ENCODE results near the gene SCAF4.
"Not testable (repeated sequence)": the region's sequence is repeated elsewhere in the genome, so short reads cannot be mapped to it uniquely, and the experiment has no call there.

Gene SCAF4

DNA sequence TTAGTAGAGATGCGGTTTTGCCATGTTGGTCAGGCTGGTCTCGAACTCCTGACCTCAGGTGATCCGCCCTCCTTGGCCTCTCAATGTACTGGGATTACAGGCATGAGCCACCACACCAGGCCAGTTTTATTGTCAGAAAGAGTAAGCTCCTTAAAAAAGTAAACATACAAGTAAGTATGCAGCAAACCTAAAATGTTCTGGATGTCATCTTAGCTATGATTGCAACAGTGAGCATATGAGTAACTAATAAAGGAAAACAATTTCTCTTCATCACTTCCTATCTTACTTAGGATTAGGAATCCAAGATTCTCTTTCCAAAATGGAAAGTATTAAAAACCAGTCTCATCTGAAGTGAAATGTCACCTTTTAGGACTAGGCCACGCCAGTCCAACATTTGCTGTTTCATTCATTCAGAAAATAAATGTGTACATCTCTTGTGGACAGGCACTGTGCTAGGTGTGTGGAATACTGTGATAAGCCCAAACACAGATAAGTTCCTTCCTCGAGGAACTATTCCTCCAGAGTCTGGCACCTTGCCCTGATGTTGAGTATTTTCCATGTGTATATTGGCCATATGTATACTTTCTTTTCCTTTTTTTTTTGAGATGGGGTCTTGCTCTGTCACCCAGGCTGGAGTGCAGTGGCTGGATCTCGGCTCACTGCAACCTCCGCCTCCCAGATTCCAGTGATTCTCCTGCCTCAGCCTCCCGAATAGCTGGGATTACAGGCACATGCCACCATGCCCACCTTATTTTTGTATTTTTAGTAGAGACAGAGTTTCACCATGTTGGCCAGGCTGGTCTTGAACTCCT lies 5.9 kb upstream of the SCAF4 start:
- not testable (repeated sequence) for DNase-seq (ENCODE audit: low read depth)

DNA sequence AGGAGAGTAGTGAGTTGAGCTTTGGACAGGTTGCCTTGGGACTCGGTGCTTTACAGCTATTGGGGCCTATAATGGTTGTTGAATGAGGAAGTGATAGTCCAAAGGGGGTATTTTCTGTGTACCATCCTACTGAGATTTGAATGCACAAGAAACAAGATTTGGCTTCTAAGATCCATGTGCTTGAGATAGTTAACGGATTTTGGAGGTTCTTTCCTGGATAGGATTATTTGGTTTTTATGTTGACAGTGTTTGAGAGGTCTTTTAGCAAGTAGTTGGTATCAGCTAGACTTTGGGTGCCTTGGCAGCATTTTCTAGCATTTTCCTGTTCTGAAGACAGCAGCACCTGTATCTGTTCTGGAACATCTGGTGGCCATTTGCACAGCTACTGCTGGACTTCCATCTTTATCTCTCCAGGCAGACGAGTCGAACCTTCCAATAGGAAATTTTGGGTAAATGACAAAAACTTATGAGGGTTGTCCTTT lies 3.6 kb upstream of the SCAF4 start:
- no peak for DNase-seq (ENCODE audit: low read depth)

DNA sequence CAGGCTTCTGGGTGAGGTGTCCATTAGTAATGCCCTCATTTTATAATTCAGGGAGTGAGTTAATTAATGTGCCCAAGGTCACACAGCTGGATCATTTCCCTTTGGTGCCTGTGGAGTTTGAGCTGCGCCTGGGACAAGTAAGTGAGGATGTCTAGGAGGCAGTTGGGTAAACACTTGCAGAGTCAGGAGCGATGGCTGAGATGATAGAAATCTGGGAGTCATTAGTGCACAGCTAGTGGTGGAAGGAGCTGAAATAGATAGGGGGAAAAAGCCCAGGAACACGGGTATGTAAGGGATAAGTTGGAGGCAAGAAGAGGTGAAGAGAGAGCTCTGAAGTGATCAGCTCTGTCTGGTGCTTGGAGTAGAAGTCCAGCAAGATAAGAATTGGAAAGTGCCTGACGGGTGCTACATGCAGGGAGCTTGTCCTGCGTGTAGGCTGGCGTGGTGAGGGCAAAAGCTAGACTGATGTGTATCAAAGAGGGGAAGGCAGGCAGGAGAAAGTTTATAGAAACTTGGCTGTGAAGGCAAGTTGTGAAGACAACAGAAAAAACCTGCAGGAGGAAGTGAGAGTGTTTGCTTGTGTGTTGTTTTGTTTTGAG lies 1.7 kb upstream of the SCAF4 start:
- no peak for DNase-seq (ENCODE audit: low read depth)

DNA sequence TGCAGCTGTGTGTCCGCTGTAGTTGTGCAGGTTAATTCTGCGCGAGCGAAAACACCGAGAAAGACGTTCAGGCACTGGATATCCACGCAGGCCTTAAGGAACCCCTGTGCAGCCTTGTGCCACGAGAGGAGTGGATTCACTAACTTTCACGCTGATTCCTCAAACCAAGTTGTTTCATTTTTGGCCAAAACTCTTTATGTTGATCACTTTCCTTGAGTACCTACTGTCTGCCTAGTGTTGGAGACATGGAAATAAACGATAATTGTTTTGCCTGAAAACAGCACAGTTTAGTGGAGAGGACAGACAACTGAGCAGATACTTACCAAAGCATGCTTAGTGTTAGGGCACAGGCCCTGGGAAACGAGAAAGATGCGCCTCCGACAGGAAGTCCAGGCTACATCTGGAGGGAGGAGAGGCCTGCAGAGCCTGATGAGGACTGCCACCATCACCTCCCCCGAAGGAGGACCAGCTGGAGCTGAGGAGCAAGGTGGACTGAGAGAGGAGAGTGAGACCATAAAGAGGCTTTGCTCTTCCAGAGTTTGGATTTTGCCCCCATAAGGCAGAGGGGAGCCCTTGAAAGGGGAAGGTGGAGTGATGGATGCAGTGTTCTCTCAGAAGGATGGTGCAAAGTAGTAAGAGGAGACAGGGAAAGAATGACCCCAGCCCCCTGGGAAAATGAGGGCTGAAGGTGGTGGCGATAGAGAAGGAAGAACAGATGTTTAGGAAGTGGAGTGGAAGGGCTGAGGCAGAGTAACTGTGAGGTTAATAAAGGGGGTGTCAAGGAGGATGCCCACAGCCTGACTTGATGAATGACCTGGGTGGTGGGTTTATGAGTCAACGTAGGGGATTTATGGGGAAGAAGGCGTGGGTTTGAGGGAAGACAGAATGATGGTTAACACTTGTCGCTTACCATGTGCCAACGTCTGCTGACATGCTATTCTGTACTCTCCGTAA lies 956 bp upstream of the SCAF4 start:
- no peak for DNase-seq (ENCODE audit: low read depth)

DNA sequence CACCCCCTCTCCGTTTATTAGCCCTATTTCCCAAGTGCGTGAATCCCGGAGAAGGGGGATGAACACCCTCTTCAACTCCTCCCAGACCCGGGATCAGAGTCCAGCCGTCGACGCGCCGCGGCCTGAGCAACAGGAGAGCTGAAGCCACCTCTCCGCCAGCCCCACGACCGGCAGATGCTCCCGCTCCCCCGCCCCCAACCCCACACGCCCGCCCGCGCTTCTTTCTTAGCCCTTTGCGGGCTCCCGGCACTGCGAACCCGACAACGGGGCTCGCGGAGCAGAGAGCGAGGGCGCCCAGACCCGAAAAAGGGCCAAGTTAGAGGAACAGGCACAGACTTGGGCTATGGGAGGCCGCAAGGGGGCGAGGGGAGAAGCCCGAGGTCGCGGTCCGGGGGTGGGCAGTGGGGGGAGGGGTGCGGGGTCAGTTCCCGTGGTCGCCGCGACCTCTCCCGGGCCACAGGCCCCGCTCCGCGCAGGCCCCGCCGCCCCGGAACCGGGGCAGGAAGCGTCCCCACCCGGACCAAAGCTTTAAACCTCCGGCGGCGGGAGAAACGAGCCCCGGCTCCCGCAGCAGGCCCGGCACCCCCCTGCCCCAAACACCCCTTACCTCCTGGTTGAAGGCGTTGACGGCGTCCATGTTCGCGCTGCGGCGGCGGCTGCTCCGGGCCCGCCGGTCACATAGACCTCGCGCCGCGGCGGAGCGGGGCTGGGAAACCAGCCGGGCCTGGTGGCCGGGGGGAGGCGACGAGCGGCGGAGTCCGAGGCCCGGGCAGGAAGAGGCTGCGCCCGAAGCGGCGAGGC lies 662 bp downstream of the SCAF4 start:
- DNase-seq (ENCODE audit: low read depth), result no peak

DNA sequence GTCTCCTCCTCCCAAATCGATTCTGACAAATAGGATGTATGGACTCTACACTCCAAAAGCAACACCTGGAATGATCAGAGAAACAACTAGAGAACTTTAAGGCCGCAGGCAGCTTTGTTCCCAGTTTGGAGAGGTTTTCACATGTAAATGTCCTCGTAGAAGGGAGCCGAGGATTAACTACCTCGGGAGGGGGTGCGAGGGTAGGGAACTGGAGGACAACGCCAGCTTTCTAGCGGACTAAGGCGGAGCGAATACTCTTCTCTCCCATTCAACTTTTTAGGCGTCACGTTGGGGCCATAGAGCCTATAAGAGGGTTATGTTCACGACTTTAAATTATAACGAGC lies 1.2 kb downstream of the SCAF4 start:
- DNase-seq (ENCODE audit: low read depth), result no peak

DNA sequence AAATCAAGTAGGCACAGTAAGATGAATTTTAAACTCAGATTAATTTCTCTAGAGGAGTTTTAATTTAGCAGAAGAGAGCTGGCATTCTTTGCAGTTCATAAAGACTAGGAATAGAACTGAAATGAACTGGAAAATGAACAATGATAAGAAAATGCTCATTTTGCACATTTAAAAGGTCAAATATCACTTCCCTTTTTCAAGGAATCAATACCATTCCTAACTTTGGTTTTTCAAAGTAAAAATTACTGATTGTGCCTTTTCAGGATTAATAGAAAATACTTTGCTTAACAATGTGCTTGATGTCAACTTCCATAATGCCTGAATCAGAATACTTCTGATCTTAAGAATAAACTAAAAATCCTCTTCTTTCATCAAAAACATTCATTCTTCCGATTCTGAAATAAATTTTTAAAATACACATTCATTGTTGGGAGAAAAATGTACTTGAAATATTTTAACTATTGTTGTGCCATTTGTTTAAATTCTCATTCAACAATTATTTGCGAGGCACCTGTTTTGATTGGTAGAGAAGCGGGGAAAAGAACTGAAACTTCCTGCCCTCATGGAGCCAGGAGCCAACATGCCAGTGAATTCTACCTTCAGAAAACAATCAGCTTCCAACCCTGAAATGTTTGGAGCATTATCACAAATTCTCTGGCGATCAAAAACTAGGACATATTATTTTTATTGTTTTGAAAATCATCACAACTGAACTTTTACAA lies 2.1 kb downstream of the SCAF4 start:
- no peak for DNase-seq (ENCODE audit: low read depth)

DNA sequence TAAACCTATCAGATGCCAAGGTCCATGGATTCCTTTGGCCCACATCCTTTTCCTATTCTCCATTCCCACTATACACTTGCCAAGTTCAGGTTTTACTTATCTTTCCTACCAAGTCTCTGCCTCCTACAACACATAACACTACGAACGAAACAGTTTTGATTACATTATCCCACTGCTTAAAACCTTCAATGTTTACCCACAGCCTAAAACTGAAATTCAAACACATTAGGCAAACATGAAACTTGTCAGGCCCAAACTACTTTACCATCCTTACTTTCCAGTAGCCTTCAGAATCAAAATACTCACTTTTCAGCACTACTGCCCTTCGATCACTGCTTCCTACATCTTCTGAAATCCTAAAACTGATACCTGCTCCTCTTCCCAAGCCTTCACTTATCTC lies 3.0 kb downstream of the SCAF4 start:
- DNase-seq (ENCODE audit: low read depth), result no peak

DNA sequence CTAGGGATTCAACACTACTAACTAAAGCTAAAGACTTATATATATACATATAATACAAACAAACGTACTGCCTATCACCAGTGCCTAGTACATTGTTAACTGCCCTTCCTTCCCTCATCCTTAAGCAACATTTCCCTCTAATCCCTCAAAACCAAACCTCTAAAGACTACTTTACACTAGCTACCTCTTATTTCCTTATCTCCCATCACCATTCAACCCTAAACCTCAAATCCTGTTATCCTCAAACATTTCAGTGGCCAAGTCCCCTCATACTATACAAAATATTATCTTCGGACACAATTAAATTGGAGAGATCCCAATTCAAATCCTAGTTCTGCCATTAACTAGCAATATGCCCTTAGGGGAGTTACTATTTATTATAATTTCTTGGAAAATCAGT lies 3.7 kb downstream of the SCAF4 start:
- no peak for DNase-seq (ENCODE audit: low read depth)

DNA sequence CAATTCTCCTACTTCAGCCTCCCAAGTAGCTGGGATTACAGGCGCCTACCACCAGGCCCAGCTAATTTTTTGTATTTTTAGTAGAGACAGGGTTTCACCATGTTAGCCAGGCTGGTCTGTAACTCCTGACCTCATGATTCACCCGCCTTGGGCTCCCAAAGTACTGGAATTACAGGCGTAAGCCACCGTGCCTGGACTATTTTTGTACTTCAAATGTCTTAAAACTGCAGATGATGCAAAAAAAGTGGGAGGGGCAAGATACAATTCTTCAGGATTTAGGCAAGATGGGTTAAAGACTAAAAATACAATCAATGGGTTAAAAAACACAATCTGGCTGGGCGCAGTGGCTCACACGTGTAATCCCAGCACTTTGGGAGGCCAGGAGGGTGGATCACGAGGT lies 4.7 kb downstream of the SCAF4 start:
- DNase-seq (ENCODE audit: low read depth), result no peak

DNA sequence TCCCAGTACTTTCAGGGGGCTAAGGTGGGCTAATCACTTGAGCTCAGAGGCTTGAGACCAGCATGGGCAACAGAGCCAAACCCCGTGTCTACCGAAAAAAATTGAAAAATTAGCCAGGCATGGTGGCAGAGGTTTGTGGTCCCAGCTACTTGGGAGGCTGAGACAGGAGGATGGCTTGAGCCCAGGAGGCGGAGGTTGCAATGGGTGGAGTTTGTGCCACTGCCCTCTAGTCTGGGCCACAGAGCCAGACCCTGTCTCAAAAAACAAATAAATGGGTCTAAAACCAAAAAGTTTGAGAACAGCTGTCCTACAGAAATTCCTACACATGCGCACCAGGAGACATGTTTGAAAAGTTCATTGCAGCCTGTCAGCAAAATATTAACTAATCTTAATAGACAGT lies 5.5 kb downstream of the SCAF4 start:
- no peak for DNase-seq (ENCODE audit: low read depth)

DNA sequence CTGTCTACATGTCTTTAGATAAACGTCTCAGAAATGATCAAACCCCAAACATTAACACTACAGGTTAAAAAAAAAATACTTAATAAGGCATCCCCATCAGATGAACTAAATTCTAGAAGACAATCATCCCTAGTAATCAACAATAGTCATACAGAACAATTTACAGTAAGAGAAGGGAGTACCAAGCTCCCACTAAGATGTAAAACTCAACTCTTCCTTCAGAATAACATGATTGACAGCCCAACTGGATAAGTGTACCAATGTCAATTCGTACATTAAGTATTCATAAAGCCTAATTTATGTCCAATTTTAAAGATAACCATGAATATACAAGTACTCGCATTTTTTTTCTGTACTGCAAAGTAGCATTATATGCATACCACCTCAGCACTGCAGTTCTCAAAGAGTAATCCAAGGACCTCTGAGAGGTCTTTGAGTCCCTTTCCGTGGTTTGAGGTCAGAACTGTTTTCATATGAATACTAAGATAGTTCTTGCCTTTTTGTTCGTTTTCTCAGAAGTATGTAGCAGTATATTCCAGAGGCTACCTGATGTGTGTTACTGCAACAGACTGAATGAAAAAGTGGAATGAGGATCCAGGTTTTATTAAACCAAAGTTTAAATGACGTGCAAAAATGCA lies 6.6 kb downstream of the SCAF4 start:
- DNase-seq (ENCODE audit: low read depth), result no peak

DNA sequence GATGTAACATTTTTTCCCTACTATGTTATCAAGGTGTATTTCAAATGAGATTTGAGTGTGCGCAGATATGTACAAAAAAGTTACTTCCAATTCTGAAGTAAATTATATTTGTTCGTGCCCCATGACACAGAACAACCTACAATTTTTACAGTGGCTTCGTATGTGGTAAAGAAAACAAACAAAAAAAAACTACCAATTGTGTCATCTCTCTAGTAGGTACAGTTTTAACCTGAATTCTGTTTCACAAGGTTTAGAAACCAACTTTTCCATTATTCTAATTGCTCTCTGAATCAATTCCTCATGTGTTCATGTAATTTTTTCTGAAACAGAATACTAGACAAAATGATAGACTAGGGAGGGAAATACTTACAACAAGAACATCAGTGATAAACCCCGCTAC lies 7.4 kb downstream of the SCAF4 start:
- no peak for DNase-seq (ENCODE audit: low read depth)

DNA sequence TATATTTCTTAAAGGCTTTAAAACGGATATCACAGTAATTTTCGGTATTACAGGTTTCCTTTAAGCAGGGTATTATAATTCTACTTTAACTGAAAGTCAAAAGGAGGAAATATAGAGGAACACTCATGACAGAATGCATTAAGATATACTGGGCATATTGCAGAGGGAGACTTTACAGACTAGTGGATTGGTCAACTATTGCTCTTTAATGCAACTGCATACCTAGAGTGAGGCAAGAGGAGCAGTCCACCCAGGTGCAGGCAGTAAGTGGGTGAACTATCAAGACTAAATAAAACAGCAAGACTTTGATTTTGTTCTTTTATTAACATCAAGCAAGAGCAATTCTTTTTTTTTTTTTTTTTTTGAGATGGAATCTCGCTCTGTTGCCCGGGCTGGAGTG lies 10.5 kb downstream of the SCAF4 start:
- no peak for DNase-seq (ENCODE audit: low read depth)

DNA sequence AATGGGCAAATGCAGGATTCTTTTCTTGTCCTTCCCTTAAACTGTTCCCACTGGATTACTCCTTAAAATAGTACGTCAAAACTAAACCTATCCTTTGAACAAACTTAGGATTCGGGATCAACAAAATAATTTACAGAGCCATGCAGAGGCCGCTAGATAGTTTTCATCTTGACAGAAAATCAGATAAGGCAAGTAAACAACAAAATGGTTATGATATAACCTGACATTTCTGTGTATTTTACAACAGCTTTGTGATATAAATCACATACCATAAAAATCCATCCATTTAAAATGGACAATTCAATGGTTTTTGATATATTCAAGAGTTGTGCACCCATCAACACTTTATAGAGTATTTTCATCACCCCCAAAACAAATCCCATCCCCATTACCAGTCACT lies 11.2 kb downstream of the SCAF4 start:
- no peak for DNase-seq (ENCODE audit: low read depth)

DNA sequence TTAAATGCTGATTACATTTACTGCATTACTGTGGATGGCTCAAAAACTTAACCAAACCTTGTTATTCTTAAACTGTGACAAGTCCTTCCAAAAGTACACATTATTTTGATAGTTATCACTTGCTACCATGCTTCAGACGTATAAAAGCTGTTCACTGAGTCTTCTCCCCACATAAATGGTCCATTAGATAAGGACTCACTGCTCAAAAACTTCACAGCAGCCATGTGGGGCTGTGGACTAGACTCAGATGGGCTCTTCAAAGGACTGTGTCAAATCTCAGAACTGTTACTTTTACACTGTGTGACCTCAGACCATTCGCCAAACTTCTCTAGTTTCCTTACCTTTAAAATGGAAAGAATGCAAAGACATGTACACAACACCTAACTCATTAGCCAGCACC lies 11.6 kb downstream of the SCAF4 start:
- DNase-seq (ENCODE audit: low read depth), result no peak

DNA sequence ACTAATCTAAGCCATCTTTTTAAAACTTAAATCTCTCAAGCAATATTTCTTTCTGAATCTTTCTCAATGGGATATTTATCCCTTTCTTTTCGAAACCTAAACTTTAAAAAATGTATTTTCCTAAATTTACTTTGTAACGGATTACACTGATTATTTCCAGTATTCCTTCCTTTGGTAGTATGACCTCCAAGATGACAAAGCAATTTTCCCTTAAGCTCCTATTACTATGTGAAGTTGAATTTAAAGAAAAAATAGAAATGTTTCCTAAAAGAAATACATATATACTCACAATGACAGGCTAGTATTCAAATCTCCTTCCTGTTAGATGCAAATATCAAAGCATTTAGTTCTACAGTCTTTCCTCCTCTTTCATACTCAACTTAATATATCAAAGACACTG lies 15.8 kb downstream of the SCAF4 start:
- DNase-seq (ENCODE audit: low read depth), result no peak

DNA sequence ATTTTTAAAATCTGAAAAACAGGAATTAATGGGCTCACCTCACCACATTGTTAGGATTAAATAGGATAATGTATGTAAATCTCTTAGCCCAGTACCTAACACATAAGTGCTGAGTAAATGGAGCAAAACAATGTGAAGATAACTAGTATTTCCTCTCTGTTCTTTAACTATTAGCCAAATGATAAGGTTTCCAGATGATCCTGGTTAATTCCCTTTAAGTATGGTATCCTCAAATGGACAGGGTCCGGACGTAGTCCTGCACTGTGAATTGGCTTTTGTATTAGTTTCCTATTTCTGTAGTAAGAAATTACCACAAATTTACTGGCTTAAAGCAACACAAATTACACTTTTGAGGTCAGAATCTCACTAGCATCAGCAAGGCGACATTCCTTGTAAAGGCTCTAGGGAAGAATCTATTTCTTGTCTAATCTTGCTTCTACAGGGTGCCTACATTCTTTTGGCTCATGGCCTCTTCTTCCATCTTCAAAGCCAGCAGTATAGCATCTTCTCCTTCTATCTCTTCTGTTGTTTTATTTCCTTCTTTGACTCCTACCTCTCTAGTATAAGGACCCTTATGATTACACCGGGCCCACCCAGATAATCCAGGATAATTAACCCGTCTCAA lies 17.1 kb downstream of the SCAF4 start:
- DNase-seq (ENCODE audit: low read depth), result no peak

DNA sequence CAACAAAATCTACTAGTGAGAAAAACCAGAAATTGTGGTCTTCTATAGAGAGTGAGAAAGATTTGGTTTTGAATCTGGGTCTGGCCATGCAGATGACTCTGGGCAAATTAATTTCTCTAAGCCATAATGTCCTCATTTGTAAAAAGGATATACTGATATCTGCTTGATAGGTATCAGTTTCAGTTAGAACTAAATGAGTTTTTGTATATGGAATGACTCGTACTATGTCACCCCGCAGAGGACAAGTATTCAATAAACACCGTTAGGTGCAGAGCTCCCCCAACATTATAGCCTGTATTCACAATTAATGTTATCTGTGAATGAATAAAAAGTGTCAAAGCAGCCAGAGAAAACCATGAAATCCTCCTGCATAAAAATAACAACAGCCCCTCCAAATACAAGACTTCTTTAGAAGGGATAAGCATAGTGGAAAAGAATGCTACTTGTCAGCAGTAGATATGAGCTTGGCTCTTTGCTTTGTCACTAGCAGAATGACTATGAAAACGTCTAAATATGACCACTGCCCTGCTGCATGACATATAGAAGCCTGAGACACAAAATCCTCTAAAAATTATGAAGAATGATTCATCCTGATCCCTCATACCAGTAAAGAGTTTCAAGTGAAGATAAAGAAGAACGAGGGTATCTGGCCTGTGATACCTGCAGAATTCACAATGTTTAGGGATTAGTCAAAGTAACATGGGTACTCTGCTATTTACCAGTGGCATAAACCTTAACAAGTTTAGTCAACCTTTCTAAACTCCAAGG lies 17.8 kb downstream of the SCAF4 start:
- DNase-seq (ENCODE audit: low read depth), result no peak

DNA sequence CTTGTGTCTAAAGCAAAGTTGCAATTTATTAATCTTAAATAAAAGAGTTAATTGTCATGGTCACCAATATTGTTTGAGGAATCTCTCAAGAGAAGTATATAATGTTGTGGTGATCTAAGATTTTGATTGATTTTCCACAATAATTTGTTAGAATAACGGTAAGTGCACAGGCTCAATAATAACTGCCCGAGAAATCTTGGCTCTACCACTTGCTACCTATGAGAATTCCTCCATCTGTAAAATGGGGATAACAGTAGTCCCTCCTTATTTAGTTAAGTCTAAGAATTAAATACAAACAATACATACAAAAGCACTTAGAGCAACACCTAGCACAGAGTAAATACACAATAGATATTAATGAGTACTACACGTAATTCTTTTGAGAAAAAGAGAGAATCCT lies 18.8 kb downstream of the SCAF4 start:
- no peak for DNase-seq (ENCODE audit: low read depth)
